Heart left ventricle (tissue), 16 donors: Measurements from ENCODE around the gene ZDHHC11. TPM values are rescaled to one million over a fixed set of nuclear protein-coding genes. Genes with fewer than 3 reads are reported as not detected.

Source experiments
- ATAC-seq, 4 donors: fragments of 200-7000 bp; cut with Tn5 transposase; one replicate each; pipeline ENCODE4 v1.9.1; 2020 to 2022; ENCODE audit warnings: moderate library complexity in 4 of 4, mild to moderate bottlenecking in 3 of 4, moderate number of reproducible peaks in 1 of 4
- DNase-seq, 5 donors: peaks; one replicate each; pipeline ENCODE4 v3.0.0-alpha.2; 2020
- H3K27ac ChIP-seq, 12 donors: fragments of 200-600 bp; sonication (generic) in 4 of 12; one replicate each; pipeline versions ENCODE4 v1.5.0 to v1.8.0; 2016 to 2022; ENCODE audit warnings: mild to moderate bottlenecking in 2 of 12
- H3K27me3 ChIP-seq, 9 donors: fragments of 200-600 bp; sonication (generic) in 2 of 9; one replicate each; pipeline versions ENCODE4 v1.5.1 to v1.8.0; 2016 to 2022; ENCODE audit warnings: mild to moderate bottlenecking in 3 of 9
- H3K36me3 ChIP-seq, 9 donors: fragments of 200-600 bp; sonication (generic) in 2 of 9; one replicate each; pipeline versions ENCODE4 v1.5.0 to v1.8.0; 2018 to 2022; ENCODE audit warnings: mild to moderate bottlenecking in 2 of 9
- H3K4me1 ChIP-seq, 12 donors: fragments of 200-600 bp; sonication (generic) in 4 of 12; one replicate each; pipeline versions ENCODE4 v1.5.0 to v1.8.0; 2016 to 2022; ENCODE audit warnings: mild to moderate bottlenecking in 3 of 12
- H3K4me3 ChIP-seq, 12 donors: fragments of 200-600 bp; sonication (generic) in 4 of 12; one replicate each; pipeline versions ENCODE4 v1.5.0 to v1.8.0; 2017 to 2022; ENCODE audit warnings: mild to moderate bottlenecking in 9 of 12, moderate library complexity in 4 of 12
- H3K9me3 ChIP-seq, 12 donors: fragments of 200-600 bp; sonication (generic) in 4 of 12; one replicate each; pipeline versions ENCODE4 v1.5.0 to v1.8.0; 2016 to 2022; ENCODE audit warnings: mild to moderate bottlenecking in 1 of 12
- CTCF ChIP-seq, 12 donors: fragments of 200-600 bp; sonication (generic) in 4 of 12; IDR thresholded peaks; one replicate each; pipeline versions ENCODE4 v1.5.0 to v1.8.0; 2018 to 2022; ENCODE audit warnings: antibody characterized with exemption in 12 of 12, mild to moderate bottlenecking in 5 of 12
- POLR2A ChIP-seq, 2 donors: fragments of 450-650 bp; IDR thresholded peaks; one replicate each; pipeline ENCODE4 v1.6.1; 2017; ENCODE audit warnings: antibody characterized with exemption in 2 of 2, mild to moderate bottlenecking in 2 of 2, moderate library complexity in 2 of 2
- WGBS, 4 donors: extraction: QIAGEN DNeasy Blood & Tissue Kit in 2 of 4; methylation state at CpG; one replicate each; pipeline versions ENCODE4 v1.1.5 to v1.1.7; 2013 to 2018; 5-methylcytosine and 5-hydroxymethylcytosine counted together
- intact Hi-C, 10 donors: fragments of 100-400 bp; cut with DNase I; formaldehyde crosslinking; loops; one replicate each; pipeline versions ENCODE4 v1.11.1 to v1.14.2; 2022
- polyA plus RNA-seq, 2 donors: library from polyadenylated mRNA; stranded (reverse); fragments of 200-250 nt; gene quantifications; one replicate each; pipeline ENCODE4 v1.2.3, GENCODE V29; 2013
- total RNA-seq, 9 donors: library from RNA; depleted of rRNA in 2 of 9; stranded (reverse); fragments of >200 nt in 2 of 9; fragmentation: NEBNext Ultra II Directional in 3 of 9; extraction: Animal tissue kit (Norgen Biotek cat#: 25700) in 3 of 9; gene quantifications; one replicate each; pipeline versions ENCODE4 v1.1.0 to v1.2.4, GENCODE V29; 2016 to 2023
- donor health status: ischemic (EF 13 %, LVEDD 7.1; RV severe dilation, severe dysfunction).
- donor health status: healthy with polysubstance abuse.
- donor health status: DM: no; HTN: yes; CAD: no.
- donor health status: DM: no; HTN: no; CAD: no.
- donor health status: ischemic (EF 25% LVEDD 6.9; RV normal size, moderate dysfunction).
- donor health status: ischemic (EF 25% LVEDD 5.7; RV mildly dilated, moderate dysfunction).
- donor health status: healthy.
- donor health status: DM: yes; HTN: yes; CAD: no.
- donor health status: ischemic (EF 35%, LVEDD 5.7; RV mildly dilated, moderate dysfunction).
- donor health status: nonischemic (EF 11% LVEDD 7.7; RV severe dilation, severe dysfunction).
- donor health status: DM: yes; HTN: yes; CAD: no.
- donor health status: PGD.
- donor health status: ischemic (EF 29% LVEDD 5.4; RV normal size, mild dysfunction).
- donor health status: nonischemic (EF 23%, LVEDD 6.1; RV moderate dilation, normal function).

Gene ZDHHC11
- total and polyA plus RNA-seq, 11 donors, result 6.3 to 25.0 (median 10.8) TPM

GRCh38 chr5:885529-885928, 34.7 kb upstream of the ZDHHC11 start:
- peak; percentile 77 to 92 (median 85) for DNase-seq
- Histone ChIP-seq H3K27ac (peak overlapping the region in 5 of 12 donors; percentile 18 to 56 (median 42)), H3K9me3 (no peaks in the 10 kb centered on the region), H3K36me3 (peaks cover 0 to 99% (median 93%) of the 10 kb centered on the region in 9 donors), H3K4me1 (peaks cover 0 to 16% (median 3%) of the 10 kb centered on the region in 12 donors), H3K4me3 (no peak overlapping the region), H3K27me3 (no peaks in the 10 kb centered on the region)
- ATAC-seq, result peak; percentile 93 to 97 (median 96)
- WGBS, 4 donors, result 51 to 68% (median 57%) methylated on average over 12 to 13 of the region's 13 CpGs
- intact Hi-C loops, result loop anchor here in 1 of 10 donors (5.0 kb wide), 1 partner anchor 213 kb away; no protein-coding TSS in a partner anchor
- no peak for TF ChIP-seq POLR2A (IDR thresholded peaks at IDR 0.05)
- no peak for TF ChIP-seq CTCF (IDR thresholded peaks at IDR 0.05)

GRCh38 chr5:885127-885442, 34.3 kb upstream of the ZDHHC11 start:
- WGBS, 4 donors, result 80 to 91% (median 89%) methylated on average over 7 to 18 of the region's 18 CpGs
- Histone ChIP-seq H3K27ac (peak overlapping the region in 4 of 12 donors; percentile 18 to 56 (median 46)), H3K36me3 (peaks cover 0 to 97% (median 89%) of the 10 kb centered on the region in 9 donors), H3K4me3 (no peak overlapping the region), H3K9me3 (no peaks in the 10 kb centered on the region), H3K27me3 (no peaks in the 10 kb centered on the region), H3K4me1 (peaks cover 0 to 16% (median 2%) of the 10 kb centered on the region in 12 donors)
- ATAC-seq (peak in 1 of 4 donors; percentile 3), DNase-seq (peak in 1 of 5 donors; percentile 43)
- intact Hi-C loops, result loop anchor here in 1 of 10 donors (5.0 kb wide), 1 partner anchor 213 kb away; no protein-coding TSS in a partner anchor
- TF ChIP-seq POLR2A (IDR thresholded peaks at IDR 0.05), result no peak
- TF ChIP-seq CTCF (IDR thresholded peaks at IDR 0.05), result no peak

GRCh38 chr5:884345-885126, 33.8 kb upstream of the ZDHHC11 start:
- H3K36me3 ChIP-seq, result peaks cover 0 to 91% (median 84%) of the 10 kb centered on the region in 9 donors
- 68 to 92% (median 88%) methylated on average over 4 to 16 of the region's 16 CpGs for WGBS, 4 donors
- H3K4me3 ChIP-seq, result no peak overlapping the region
- TF ChIP-seq POLR2A (IDR thresholded peaks at IDR 0.05), result no peak
- no peak for TF ChIP-seq CTCF (IDR thresholded peaks at IDR 0.05)
- H3K4me1 ChIP-seq, result peaks cover 0 to 16% (median 2%) of the 10 kb centered on the region in 12 donors
- ATAC-seq (peak in 1 of 4 donors; percentile 4), DNase-seq (peak in 1 of 5 donors; percentile 55)
- H3K9me3 ChIP-seq, result no peaks in the 10 kb centered on the region
- intact Hi-C loops, result loop anchor here in 1 of 10 donors (5.0 kb wide), 1 partner anchor 212 kb away; no protein-coding TSS in a partner anchor
- H3K27ac ChIP-seq, result no peak overlapping the region
- no peaks in the 10 kb centered on the region for H3K27me3 ChIP-seq

GRCh38 chr5:883475-884181, 32.8 kb upstream of the ZDHHC11 start:
- H3K4me1 ChIP-seq, result peaks cover 0 to 16% (median 2%) of the 10 kb centered on the region in 12 donors
- TF ChIP-seq POLR2A (IDR thresholded peaks at IDR 0.05) (no peak), CTCF (IDR thresholded peaks at IDR 0.05) (no peak)
- no peaks in the 10 kb centered on the region for H3K27me3 ChIP-seq
- WGBS, 4 donors, result 92 to 96% (median 94%) methylated on average over 21 to 29 of the region's 29 CpGs
- H3K4me3 ChIP-seq, result no peak overlapping the region
- DNase-seq (peak in 1 of 5 donors; percentile 20), ATAC-seq (no peak)
- H3K9me3 ChIP-seq, result no peaks in the 10 kb centered on the region
- H3K27ac ChIP-seq, result no peak overlapping the region
- intact Hi-C loops, result no loop called here
- peaks cover 0 to 82% (median 75%) of the 10 kb centered on the region in 9 donors for H3K36me3 ChIP-seq
